GM12801 (cell line): ENCODE measurements around the gene PRDX1.

ENCODE experiments used
- TF ChIP-seq, protein P1 (sequence below): IDR thresholded peaks from one replicate; pipeline ENCODE4 v1.5.1; 2011; ENCODE audit warnings: control low read depth; ENCODE audit not compliant: insufficient read length; ENCODE audit errors: extremely low read depth

Gene PRDX1

DNA sequence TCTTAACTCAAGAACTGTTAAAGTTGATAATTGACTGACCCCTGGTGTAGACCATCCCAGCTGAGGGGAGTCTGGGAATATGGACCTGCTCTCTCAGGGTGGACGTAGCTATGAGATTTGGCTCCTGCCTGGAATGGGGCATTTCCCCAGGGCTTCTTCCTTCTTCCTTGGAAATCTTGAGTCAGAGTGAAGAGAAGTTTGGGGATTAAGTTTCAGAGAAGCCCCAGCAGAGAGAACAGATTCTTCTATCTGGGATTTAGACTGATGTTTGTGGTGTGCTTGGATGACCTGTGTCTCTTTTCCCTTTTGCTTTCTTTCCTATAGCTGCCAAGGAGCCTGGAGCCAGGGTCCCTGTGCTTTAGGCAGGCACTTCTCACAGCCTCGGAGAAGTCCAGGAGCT, 42.2 kb upstream of the PRDX1 start:
- TF ChIP-seq, protein P1, sequence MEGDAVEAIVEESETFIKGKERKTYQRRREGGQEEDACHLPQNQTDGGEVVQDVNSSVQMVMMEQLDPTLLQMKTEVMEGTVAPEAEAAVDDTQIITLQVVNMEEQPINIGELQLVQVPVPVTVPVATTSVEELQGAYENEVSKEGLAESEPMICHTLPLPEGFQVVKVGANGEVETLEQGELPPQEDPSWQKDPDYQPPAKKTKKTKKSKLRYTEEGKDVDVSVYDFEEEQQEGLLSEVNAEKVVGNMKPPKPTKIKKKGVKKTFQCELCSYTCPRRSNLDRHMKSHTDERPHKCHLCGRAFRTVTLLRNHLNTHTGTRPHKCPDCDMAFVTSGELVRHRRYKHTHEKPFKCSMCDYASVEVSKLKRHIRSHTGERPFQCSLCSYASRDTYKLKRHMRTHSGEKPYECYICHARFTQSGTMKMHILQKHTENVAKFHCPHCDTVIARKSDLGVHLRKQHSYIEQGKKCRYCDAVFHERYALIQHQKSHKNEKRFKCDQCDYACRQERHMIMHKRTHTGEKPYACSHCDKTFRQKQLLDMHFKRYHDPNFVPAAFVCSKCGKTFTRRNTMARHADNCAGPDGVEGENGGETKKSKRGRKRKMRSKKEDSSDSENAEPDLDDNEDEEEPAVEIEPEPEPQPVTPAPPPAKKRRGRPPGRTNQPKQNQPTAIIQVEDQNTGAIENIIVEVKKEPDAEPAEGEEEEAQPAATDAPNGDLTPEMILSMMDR: no peak

DNA sequence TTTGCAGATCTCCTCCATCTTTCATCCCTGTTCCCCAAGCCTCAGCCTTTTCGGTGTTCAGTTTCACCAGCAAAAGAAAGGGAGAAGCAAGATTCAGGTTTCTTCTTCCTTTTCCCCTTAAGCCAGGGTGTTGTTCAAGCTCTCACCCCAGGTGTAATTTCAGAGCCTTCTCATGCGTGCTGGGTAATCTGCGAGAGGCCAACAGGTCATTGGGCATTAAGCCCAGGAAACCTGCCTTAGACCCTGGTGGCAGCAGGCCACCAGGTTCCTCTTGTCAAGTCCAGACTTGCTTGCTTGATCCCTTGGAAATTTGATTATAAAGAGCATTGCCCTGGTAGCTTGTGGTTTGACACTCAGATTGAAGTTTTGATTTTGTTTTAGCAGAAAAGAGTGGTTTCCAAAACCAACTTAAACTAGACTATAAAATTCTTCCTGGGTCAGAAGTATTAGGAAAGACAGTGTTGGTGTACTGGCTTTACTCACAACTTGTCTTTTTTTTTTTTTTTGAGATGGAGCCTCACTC, 35.8 kb upstream of the PRDX1 start:
- TF ChIP-seq, protein P1: no peak

DNA sequence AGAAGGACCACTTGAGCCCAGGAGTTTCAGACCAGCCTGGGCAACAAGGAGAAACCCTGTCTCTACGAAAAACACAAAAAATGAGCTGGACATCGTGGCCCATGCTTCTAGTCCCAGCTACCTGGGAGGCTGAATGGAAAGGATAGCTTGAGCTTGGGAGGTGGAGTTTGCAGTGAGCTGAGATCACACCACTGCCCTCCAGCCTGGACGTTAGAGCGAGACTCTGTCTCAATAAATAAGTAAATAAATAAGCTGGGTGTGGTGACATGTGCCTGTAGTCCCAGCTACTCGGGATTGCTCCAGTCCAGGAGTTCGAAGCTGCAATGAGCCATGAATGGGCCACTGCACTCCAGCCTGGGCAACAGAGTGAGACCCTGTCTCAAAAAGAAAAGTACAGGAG, 32.5 kb upstream of the PRDX1 start:
- TF ChIP-seq, protein P1: no peak

DNA sequence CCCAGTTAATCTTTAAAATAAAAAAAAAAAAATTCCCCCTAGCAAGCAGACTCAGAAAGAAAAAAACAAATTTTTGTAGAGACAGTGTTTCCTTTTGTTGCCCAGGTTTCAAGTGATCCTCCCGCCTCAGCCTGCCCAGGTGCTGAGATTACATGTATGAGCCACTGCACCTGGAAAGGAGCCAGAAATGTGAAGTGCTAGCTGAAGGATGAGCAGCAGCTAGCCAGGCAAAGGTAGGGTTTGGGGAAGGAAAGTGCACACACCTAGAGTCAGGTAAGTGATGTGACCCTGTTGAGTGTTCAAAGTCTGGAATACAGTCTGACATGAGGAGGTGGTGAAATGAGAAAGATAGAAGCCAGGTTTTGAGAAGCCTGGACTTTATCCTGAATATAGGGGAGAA, 30.6 kb upstream of the PRDX1 start:
- TF ChIP-seq, protein P1: no peak

DNA sequence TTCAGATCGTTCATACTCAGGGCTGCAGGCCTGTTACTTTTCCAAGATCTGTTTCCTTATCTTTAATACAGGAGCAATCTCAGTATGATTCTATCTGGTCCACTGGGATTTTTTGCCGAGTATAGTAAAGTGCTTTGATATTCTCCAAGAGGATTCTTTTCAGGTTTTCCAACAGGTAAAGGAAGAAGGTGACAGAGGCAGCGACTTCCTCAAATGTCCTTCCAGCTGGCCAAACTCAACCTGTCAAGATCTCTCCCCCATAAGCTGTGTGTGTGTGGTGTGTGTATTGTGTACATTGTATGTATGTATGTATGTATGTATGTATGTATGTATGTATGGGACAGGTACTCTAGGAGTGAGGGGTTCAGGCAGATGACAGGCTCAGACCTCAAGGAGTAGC, 30.0 kb upstream of the PRDX1 start:
- TF ChIP-seq, protein P1: no peak

DNA sequence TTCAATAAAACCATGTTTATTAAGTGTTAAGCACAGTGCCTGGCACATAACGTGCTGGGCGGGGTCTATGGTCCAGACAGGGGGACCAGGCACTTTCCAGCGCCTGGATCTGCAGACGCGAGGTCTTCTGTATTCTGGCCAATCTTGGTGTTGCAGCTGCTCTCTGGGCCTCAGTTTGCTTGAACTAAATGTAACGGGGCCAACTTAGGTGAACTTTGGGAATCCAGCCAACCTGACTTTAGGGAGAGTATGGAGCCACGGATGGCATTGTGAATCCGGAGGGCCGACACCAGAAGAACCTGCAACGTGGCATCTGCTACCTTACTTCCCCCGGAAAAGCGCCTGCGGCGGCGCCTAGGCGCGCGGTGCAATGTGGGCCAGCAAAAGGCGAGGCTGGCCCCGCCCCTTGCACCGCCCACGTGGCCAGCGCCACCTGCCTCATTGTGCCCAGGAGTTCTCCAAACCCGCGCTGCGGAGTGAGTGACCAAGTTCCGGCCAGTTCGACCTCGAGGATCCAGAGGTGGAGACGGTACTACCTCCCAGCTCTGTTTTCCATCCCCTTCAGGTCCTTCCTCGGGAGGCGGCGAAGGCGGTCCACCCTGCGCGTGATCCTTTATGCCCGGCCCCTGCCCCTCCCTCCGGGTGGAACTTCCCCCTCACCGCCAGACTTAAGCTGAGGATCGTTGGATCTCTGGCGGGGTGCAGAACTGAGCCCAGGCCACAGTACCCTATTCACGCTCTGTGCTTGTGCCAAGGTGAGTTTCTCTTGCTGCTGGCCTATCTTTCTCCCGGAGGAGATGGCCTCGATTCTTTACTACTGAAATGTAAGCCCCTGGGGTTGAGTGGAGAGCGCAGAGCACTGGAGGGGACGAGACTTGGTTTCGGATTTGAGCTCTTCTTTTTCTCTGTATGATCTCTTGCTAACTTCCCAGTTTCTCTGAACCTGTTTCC, 29.0 kb upstream of the PRDX1 start, which contains the start of gene AKR1A1:
AKR1A1 (plus strand) TSS at position 426 of the 951 bp plus-strand sequence. CDS start 10,969 bp downstream, outside the sequence.
- TF ChIP-seq, protein P1: no peak

DNA sequence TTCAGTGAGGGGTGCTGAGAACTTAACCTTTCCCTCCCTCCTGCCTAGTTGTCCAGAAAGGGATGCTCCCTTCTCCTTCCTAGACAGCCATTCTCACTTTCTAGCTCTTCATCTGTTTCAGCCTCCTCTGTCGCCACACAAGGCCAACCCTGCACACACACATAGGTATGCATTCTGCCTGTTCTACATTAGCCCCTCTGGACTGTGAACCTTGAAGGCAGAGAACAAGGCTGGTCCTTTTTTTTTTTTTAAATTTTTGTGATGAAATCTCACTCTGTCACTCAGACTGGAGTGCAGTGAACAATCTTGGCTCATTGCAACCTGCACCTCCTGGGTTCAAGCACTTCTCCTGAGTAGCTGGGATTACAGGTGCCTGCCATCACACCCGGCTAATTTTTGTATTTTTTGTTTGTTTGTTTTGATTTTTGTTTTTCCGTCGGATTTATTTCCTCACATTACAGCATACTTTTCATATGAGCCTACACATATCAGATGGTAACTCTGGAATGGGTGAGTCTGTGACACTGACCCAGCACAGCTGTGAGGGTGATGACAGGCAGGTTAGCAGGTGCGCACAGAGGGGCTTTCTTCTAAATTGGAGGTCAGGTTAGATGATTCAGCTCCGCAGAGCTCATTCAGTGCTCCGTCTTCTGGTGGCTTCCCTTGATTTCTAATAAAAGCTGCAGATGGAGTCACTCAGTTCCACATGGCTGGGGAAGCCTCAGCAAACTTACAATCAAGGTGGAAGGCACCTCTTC, 24.0 kb upstream of the PRDX1 start:
- TF ChIP-seq, protein P1: no peak
